Activated CD4-positive, alpha-beta T cell treated with anti-CD3 and anti-CD28 coated beads, Interleukin-2, amount 50 U/mL, for 1 hour (primary cell): ENCODE results near the gene MCF2L2.
"Not testable (repeated sequence)": the region's sequence is repeated elsewhere in the genome, so short reads cannot be mapped to it uniquely, and the experiment has no call there.

ENCODE experiments used
- DNase-seq: peaks from one replicate; pipeline ENCODE4 v3.0.0-alpha.2; 2020

Gene MCF2L2

GRCh38 chr3:183394150-183394549 lies 34.3 kb downstream of the MCF2L2 start:
- DNase-seq, result no peak

DNA sequence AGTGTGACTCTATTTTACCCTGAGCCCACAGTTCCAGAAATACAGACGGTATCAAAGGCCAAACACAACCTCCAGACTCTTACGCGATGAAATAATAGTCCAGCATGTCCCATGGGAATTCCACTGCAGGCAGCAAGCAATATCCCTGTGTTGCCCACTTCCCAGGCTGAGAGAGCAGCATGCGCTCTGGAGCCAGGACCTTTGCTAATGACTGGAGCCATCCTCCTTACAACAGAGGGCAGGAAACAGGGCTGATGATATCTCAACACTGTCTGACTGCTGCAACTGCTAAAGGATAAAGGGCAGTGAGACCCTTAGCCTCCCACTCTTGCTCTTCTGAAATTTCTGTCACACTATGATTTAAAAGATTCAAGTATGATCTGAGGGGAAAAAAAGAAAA lies 34.8 kb downstream of the MCF2L2 start:
- DNase-seq, result no peak

GRCh38 chr3:183392186-183393034 lies 36.0 kb downstream of the MCF2L2 start:
- no peak for DNase-seq

GRCh38 chr3:183391460-183391859 lies 37.0 kb downstream of the MCF2L2 start:
- DNase-seq, result no peak

GRCh38 chr3:183390844-183391243 lies 37.6 kb downstream of the MCF2L2 start:
- no peak for DNase-seq

- no peak for DNase-seq
Observed at GRCh38 chr3:183388213-183388895, 40.1 kb downstream of the MCF2L2 start.

GRCh38 chr3:183387797-183388196 lies 40.6 kb downstream of the MCF2L2 start:
- DNase-seq, result no peak

GRCh38 chr3:183386651-183387050 lies 41.8 kb downstream of the MCF2L2 start:
- no peak for DNase-seq

- DNase-seq, result peak; percentile 55
Observed at GRCh38 chr3:183385698-183386613, 42.5 kb downstream of the MCF2L2 start.

GRCh38 chr3:183381673-183382072 lies 46.7 kb downstream of the MCF2L2 start:
- no peak for DNase-seq

- DNase-seq, result no peak
Observed at GRCh38 chr3:183381179-183381578, 47.2 kb downstream of the MCF2L2 start.

DNA sequence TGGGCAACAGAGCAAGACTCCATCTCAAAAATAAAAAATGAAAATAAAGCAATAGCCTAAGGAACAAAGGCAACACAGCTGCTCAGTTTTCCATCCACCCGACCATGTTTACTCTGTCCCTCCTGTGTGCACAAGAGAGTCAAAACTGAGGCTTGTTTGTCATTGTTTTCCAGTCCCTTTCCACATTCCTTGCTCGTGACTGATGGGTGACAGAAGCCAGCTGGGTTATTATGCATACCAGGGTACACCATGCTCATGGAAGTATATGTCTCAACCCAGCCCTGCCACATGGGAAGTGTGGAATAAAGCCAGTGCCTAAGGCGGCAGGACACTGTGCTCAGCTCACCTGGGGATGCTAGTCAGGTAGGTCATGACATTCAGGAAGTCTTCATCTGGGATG lies 49.5 kb downstream of the MCF2L2 start:
- no peak for DNase-seq

DNA sequence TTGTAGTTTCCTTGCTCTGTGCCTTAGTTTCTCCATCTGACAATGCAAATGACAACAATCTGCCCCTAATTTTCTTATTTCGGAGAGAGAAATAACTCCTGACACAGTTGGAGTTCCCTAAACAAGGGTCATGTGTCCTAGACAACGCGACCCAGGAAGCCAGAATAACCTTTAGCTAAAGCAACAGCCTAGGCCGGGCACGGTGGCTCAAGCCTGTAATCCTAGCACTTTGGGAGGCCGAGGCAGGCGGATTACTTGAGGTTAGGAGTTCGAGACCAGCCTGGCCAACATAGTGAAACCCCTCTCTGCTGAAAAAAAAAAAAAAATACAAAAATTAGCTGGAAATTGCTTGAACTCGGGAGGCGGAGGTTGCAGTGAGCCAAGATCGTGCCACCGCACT lies 49.9 kb downstream of the MCF2L2 start:
- DNase-seq, result no peak

GRCh38 chr3:183378008-183378407 lies 50.4 kb downstream of the MCF2L2 start:
- DNase-seq, result no peak

DNA sequence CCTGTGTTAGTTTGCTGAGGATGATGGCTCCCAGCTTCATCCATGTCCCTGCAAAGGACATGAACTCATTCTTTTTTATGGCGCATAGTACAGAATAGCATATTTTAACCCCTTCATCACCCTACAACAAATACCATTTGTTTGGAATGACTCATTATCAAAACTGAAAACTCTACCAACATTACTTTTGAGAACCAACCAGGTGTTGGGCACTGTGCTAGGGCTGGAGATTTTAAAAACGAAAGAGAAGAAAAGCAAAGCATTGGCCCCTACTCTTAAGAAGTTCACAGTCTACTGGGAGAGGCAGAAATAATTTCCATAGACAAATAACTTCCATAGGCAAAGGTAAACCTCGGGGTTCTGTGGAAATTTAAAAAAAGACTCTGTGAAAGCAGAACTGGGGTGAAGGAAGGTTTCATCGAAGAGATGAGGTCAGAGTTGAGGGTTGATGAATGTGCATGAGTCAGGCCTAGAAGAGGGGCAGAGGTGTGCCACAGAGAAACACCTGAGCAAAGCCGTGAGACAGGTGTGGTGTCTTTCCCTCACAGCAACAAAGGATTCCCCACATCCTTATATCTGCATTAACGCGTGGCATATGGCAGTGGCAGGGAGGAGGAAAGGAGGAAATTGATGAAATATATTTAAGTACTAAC lies 51.0 kb downstream of the MCF2L2 start:
- no peak for DNase-seq

DNA sequence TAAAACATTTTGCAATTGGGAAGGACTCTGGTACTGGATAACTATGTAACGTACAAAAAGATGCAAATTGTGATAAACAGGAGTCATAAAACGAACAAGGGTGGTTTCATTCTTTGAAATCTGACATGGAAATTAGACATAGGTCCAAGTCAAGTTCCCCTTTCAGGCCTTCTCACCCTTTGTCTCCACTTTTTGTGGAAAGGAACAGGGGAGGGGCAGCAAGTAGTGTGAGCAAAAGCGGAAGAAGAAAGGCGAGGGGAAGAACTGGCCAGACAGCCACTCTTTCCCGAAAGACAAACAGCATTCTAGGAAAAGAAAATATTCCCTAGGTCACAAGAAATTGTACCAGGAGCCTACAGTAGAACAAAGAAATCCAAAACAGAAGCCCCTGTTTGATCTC lies 52.6 kb downstream of the MCF2L2 start:
- no peak for DNase-seq

DNA sequence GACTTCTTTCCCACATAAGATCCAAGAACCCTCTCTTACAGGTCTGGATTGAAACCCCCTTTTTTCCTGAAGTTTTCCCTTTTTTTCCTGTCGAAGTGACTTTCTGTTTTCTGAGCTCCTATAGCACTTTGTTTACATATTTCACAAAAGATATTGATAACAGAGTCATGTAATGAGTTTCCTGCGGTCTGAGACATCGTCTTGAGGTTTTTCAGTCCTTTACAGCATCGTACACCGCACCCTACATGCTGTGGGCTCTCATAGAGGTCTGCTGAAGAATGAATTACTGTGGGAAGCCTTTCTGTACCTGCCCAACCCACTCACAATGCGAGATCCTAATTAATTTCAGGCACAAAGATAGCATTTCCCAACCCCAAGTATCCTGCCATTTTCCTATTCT lies 53.1 kb downstream of the MCF2L2 start:
- DNase-seq, result no peak

DNA sequence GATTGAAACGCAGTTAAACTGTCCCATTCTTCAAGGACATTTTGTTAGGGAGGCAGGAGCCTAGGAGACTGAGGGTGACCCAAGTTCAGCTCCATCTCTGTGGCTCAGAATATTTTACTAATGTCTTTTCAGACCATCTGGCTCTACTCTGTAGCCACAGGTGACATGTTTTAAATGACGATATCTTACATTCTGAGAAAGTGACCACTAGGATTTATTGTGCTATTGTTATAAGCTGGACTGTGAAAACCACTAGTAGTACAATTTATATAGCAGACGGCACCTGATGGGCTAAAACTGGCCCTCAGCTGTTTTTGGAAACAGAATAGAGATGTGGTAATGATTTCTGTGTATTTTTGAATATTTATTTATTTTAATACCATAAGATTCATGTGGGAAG lies 55.5 kb downstream of the MCF2L2 start:
- DNase-seq, result no peak

GRCh38 chr3:183371600-183371968 lies 56.8 kb downstream of the MCF2L2 start:
- DNase-seq, result not testable (repeated sequence)

GRCh38 chr3:183370391-183370790 lies 58.0 kb downstream of the MCF2L2 start:
- DNase-seq, result no peak

GRCh38 chr3:183369627-183370026 lies 58.8 kb downstream of the MCF2L2 start:
- no peak for DNase-seq

DNA sequence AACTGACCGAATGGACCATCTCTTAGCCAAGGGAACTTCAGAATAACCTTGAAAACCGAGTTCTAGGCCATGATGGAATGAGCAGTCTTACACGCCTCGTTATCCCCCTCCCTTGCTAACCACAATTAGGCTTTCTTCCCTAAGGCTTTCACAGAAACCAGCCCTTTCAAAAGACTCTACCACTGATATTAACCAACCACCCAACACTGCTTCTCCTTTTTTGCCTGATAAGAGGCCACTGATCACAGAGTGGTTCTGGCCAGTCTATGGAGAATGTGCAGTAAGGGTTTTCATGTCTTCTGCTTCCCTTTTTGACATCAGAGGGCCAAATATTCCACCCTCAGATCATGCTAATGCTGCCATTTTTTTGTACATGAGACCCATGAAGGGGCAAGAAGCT lies 59.3 kb downstream of the MCF2L2 start:
- no peak for DNase-seq
